Hematopoietic multipotent progenitor cell treated with erythropoietin and hydrocortisone succinate and interleukin-3 and kit ligand, for 15 days (in vitro differentiated cells): ENCODE results near the gene KRT39.

ENCODE experiments used
- DNase-seq: peaks from one replicate; pipeline ENCODE4 v3.0.0-alpha.2; 2015; ENCODE audit warnings: low spot score

The KRT39 gene

GRCh38 chr17:40980117-40980516, 13.4 kb upstream of the KRT39 start:
- no peak for DNase-seq

DNA sequence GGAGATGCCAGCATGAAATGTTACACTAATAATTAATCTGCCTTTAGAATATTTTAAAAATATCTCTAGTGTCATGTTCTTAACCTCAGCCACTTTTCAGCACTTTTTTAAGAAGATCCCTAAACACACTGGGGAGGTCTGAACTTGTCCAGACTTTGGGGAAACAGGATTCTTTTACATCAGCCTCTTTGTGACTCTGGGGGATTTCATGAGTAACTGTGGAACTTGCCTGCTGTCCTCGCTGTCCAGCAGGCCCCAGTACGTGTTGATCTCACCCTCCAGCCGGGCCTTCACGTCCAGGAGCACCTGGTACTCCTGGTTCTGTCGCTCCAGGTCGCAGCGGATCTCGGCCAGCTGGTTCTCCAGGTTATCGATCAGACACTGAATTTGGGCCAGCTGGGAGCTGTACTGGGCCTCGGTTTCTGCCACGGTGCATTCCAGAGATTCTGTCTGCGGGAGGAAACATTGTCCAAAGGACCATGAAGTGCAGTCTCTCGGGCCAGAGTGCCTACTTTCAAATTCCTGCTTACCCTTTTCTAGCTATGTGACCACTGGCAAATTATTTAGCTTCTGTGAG, 11.9 kb upstream of the KRT39 start:
- no peak for DNase-seq

GRCh38 chr17:40975516-40975915, 8.8 kb upstream of the KRT39 start:
- no peak for DNase-seq

- no peak for DNase-seq
These were observed 7.6 kb upstream of the KRT39 start for GRCh38 chr17:40974366-40974765.

- DNase-seq: no peak
These were observed 834 bp upstream of the KRT39 start for GRCh38 chr17:40967582-40967981.

GRCh38 chr17:40963838-40964237, 2.9 kb downstream of the KRT39 start:
- peak; percentile 14 for DNase-seq

DNA sequence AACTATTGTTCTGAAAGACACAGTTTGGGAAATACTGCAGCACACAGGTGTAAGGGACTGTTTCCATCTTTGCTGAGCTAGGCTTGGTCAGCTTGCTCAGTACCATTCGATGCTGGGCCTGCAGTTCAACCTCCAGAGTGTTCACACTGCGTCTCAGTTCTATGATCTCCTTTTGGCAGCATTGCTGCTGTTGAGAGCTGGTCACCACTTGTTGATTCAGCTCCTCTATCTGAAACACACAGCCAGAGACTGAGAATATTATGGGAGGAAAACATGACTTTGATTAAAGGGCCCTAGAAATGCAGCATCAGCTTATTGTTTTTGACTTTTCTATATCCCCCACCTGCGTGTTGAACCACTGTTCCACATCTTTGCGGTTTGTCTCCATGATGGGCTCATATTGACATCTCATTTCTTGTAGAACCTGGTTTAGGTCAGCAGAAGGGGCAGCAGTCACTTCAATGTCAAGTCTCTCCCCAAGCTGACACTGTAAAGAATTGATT, 4.6 kb downstream of the KRT39 start:
- DNase-seq: no peak

- no peak for DNase-seq
These were observed 5.2 kb downstream of the KRT39 start for GRCh38 chr17:40961591-40961990.

DNA sequence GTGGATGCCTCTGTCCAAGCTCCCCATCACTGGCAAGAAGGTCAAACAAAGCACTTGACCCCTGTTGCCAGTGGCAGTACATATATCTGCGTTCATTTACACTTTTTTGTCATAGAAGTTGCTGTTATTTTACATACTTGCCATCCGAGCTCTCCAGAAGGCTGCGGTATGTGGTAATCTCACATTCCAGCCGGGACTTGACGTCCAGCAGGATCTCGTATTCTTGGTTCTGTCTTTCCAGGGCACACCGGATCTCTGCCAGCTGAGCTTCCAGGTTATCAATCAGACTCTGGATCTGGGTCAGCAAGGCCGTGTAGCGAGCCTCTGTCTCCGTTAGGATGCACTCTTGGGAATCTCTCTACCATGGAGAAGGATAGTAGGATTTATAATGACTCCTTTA, 6.6 kb downstream of the KRT39 start:
- no peak for DNase-seq

DNA sequence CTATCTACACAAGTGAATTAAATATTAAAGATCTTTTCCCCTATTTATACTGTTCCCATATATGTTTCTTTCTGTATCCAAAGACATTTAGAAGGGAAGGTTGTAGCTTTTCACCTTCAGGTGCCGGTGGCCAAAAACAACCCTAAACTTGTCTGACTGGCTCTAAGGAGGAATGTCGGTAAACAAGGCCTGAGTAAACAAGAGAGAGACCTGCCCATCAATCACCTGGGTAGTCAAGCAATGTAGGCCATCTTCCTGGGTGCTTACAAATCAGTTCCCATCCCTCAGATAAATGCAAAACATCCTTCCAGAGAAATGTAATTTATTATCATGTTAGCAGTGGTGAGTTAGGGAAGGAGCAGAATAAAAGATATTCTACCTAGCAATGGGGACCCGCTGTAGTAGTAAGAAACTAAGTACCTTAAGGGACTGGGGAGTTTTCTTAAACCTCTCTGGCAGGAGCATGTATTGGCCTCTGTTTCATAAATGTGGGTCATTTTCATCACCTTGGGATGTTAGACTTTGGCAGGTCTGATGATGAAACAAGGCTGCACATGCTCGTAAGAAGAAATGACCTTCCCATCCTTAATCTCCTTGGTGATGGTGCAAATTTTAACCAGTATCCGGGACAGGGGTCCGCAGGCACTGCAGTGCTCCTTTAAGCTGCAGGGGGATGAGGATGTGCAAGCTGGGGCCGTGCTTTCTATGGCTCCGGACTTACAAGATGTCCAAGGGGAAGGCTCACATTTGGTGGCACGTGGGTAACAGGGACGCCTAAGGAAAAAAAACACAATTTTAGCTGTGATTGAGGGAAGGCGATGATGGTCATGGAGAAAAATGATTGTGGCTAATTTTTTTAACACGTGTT, 8.4 kb downstream of the KRT39 start:
- no peak for DNase-seq

DNA sequence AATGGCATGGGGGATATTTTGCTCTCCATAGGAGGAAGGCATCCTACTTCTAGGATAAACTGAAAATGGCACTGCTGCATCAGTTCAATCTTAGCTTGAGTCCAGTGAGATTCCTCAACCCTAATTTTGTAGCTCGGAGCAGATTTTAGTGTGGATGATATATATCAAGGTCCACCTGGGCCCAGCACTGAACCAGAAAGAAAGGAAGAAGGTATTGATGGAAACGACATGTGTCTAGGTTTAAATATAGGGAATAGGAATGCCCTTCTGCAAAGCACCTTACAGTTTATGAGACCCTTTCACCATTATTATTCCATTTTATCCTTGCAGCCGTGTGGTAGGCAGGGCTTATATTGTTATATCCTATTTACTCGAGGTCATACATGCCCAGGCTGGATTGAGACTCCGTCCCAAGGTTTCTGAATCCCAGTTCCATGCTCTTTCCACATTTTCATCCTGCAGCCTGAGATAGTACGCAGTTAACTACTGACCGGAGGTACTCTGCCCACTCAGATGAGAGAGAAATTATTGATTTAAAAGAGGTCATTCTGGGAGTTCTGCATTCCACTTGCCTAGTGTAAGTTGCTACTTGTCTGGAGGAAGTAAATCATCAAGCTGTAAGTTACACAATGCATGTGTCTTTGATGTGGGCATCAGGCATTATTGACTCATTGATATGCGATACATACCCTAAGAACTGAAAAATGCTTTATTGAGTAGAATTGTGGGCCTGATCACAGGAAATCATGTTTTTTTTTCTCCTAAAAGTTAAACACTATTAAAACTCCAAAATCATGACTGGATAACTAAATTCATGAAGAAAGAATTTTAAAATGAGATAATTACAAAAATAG, 10.1 kb downstream of the KRT39 start:
- no peak for DNase-seq

GRCh38 chr17:40953881-40954280, 12.9 kb downstream of the KRT39 start:
- DNase-seq: no peak

- DNase-seq: no peak
These were observed 14.1 kb downstream of the KRT39 start for GRCh38 chr17:40952661-40953060.

- no peak for DNase-seq
These were observed 14.6 kb downstream of the KRT39 start for GRCh38 chr17:40952154-40952553.

GRCh38 chr17:40951011-40951622, 15.6 kb downstream of the KRT39 start:
- no peak for DNase-seq

DNA sequence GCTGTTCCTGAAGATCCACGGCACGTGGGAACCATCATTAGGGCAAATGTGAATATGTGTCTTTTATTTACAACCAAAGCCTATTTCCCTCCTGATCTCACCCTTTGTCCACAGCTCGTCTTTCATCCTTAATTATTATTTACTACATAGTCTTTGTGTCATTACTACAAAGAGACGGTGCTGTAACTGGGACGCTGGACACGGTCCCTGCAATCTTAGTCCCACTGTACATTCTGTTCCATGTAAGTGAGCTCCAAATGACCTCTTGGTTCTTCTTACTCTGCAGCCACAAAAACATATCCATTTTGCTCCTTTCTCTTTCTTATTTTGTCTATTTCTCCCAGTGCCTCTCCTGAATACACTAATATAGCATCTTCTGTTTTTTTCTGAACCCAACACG, 16.6 kb downstream of the KRT39 start:
- no peak for DNase-seq

- DNase-seq: no peak
These were observed 17.3 kb downstream of the KRT39 start for GRCh38 chr17:40949418-40949817.

DNA sequence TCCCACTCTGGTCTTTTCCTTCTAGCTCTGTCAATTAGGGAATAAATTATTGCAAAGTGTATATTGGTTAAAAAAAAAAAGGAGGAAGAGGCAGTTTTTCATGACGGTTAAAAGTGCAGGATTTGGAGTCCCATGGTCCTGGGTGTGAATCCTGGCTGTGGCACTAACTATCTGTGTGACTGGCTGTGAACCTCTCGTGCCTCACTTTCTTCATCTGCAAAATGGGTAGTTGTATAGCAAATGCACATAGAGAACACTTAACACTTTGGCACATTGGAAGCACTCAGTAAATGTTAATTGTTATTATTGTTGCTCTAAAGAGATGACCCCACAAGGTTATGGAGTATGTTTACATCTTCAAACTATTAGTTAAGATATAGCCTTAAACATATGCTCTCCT, 18.8 kb downstream of the KRT39 start:
- DNase-seq: no peak

DNA sequence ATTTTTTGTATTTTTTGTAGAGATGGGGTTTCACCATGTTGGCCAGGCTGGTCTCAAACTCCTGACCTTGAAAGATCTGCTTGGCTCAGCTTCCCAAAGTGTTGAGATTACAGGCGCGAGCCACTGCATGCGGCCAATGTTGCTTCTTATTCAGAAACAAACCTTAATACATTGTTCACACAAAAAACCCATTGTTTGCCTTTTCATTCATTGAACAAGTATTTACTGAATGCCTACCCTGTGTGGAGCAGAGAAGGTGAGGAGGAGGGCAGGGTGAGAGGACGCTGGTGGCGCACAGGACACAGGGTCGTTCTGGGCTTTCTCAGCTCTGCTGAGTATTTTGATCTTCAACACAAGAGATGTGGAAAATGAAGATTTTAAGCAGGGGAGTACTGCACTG, 21.3 kb downstream of the KRT39 start:
- DNase-seq: no peak

- DNase-seq: no peak
These were observed 22.2 kb downstream of the KRT39 start for GRCh38 chr17:40944531-40944930.

GRCh38 chr17:40942553-40942952, 24.2 kb downstream of the KRT39 start:
- DNase-seq: no peak

DNA sequence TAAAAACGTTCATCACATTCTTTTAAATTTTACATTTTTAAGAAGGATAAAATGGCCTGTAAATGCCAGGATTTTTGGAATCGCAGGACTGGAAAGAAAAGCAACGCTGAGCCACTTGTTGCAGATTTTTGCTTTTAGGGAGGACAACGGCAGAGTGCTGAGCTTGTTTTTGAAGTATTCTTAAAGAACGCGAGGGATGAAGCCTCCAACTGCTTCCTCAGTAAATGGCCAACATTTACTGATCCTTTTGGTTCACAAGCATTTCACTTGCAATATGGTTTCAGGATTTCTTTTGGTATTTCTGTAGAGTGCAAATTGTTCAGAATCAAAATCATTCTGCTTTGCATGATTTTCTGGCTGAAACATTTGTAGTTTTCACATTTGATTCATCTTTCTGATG, 26.5 kb downstream of the KRT39 start:
- DNase-seq: no peak
